ENCODE measurements around the gene AK1. TPM values are rescaled to one million over a fixed set of nuclear protein-coding genes. Genes with fewer than 3 reads are reported as not detected.

Gene AK1
- total RNA-seq, 1 experiment from 2014 or later, result 31.6 TPM

- H3T11ph ChIP-seq (ENCODE audit: low read length), result no peak within 1 kb of the TSS
- Mint-ChIP-seq H3K27ac (peak within 1 kb of the TSS in 2 of 3 experiments; percentile 68 to 91; a peak in 3 of 7 replicates), H3K4me3 (peak within 1 kb of the TSS; percentile 81 to 91), H3K36me3 (ENCODE audit: insufficient read depth in 1 of 3, low read depth in 3 of 3) (peaks cover 17 to 26% (median 21%) of the 10 kb centered on the region in 3 experiments; a peak in 6 of 7 replicates), H3K4me1 (peaks cover 21 to 40% of the 10 kb centered on the region in 2 experiments), H3K27me3 (ENCODE audit: low read depth) (no peaks in the 10 kb centered on the region), H3K9me3 (no peaks in the 10 kb centered on the region)
- DNase-seq, result peak; percentile 56
- no peaks in the 10 kb centered on the region for H3K79me2 ChIP-seq (ENCODE audit: insufficient read depth, low read length)
- peak within 1 kb of the TSS; percentile 80 for H3K14ac ChIP-seq (ENCODE audit: insufficient read depth, low read length)
- no peak within 1 kb of the TSS for H2AFZ ChIP-seq (ENCODE audit: low read length)
- H2BK12ac ChIP-seq (ENCODE audit: insufficient read length, low read depth, low read length), result no peak within 1 kb of the TSS
- H3K23ac ChIP-seq (ENCODE audit: insufficient read length, low read depth, low read length), result no peak within 1 kb of the TSS
- H4K91ac ChIP-seq (ENCODE audit: insufficient read length, low read depth, low read length), result no peak within 1 kb of the TSS
- no peak within 1 kb of the TSS for H2BK20ac ChIP-seq (ENCODE audit: low read depth, low read length, poor library complexity, severe bottlenecking)
- H3K27me3 ChIP-seq (ENCODE audit: insufficient read depth, low read length), result no peaks in the 10 kb centered on the region
- no peak within 1 kb of the TSS for H2BK5ac ChIP-seq (ENCODE audit: insufficient read length, low read length)
- H3K27ac ChIP-seq (ENCODE audit: insufficient read length, low read depth, low read length), result no peak within 1 kb of the TSS
- H4K5ac ChIP-seq (ENCODE audit: insufficient read length, low read depth, low read length), result no peak within 1 kb of the TSS
- no peaks in the 10 kb centered on the region for H4K20me1 ChIP-seq (ENCODE audit: control insufficient read depth, insufficient read depth, insufficient read length)
- H3K4me2 ChIP-seq (ENCODE audit: insufficient read depth, insufficient read length, low read length), result peak within 1 kb of the TSS; percentile 64
- WGBS (ENCODE audit: extremely low coverage, insufficient read length, low lambda C conversion rate), result no CpG with 5 or more reads among the region's 89 CpGs
- H4K8ac ChIP-seq (replicated peaks; ENCODE audit: insufficient read length, low read depth, low read length), result no peak within 1 kb of the TSS
- no peak within 1 kb of the TSS for H2AK5ac ChIP-seq (ENCODE audit: insufficient read length, low read length)
- no peaks in the 10 kb centered on the region for H3K9me3 ChIP-seq (ENCODE audit: control insufficient read depth, low read depth, low read length)
- no peak within 1 kb of the TSS for H2BK120ac ChIP-seq (ENCODE audit: low read depth, low read length, poor library complexity, severe bottlenecking)
- no peak within 1 kb of the TSS for H3K56ac ChIP-seq (ENCODE audit: insufficient read length, low read depth, low read length)
- no peak within 1 kb of the TSS for H3K4ac ChIP-seq (ENCODE audit: low read depth, low read length)
- H3K23me2 ChIP-seq (ENCODE audit: insufficient read length, low read depth, low read length, poor library complexity, severe bottlenecking), result peaks cover 4% of the 10 kb centered on the region
- no peaks in the 10 kb centered on the region for H3K79me1 ChIP-seq (ENCODE audit: insufficient read depth, low read depth, low read length, poor library complexity, severe bottlenecking)
- no peak within 1 kb of the TSS; the same call in 1 of the 2 replicates for H2BK15ac ChIP-seq (ENCODE audit: low read depth, low read length)
- H3K4me1 ChIP-seq (ENCODE audit: insufficient read depth, low read length), result peaks cover 8% of the 10 kb centered on the region; the same call in 1 of the 2 replicates
- H3K18ac ChIP-seq (ENCODE audit: insufficient read length, low read depth, low read length), result peak within 1 kb of the TSS; percentile 87
- peak within 1 kb of the TSS; percentile 66 for H3K9ac ChIP-seq (ENCODE audit: extremely low read depth, insufficient read length, low read length)
- TF ChIP-seq, protein P1, sequence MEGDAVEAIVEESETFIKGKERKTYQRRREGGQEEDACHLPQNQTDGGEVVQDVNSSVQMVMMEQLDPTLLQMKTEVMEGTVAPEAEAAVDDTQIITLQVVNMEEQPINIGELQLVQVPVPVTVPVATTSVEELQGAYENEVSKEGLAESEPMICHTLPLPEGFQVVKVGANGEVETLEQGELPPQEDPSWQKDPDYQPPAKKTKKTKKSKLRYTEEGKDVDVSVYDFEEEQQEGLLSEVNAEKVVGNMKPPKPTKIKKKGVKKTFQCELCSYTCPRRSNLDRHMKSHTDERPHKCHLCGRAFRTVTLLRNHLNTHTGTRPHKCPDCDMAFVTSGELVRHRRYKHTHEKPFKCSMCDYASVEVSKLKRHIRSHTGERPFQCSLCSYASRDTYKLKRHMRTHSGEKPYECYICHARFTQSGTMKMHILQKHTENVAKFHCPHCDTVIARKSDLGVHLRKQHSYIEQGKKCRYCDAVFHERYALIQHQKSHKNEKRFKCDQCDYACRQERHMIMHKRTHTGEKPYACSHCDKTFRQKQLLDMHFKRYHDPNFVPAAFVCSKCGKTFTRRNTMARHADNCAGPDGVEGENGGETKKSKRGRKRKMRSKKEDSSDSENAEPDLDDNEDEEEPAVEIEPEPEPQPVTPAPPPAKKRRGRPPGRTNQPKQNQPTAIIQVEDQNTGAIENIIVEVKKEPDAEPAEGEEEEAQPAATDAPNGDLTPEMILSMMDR (conservative IDR thresholded peaks at IDR 0.05), result no peak
Measured at GRCh38 chr9:127899128-127899943, 21.9 kb upstream of the AK1 start, which contains the start of gene ST6GALNAC6. Gene ST6GALNAC6, minus strand, starts transcription at chr9:127899603. Its CDS starts 1,622 bp downstream, at chr9:127897981.

Measured in H9 (cell line).